ENCODE results near the gene USH1C. TPM values are rescaled to one million over a fixed set of nuclear protein-coding genes. Genes with fewer than 3 reads are reported as not detected.

Gene USH1C
- polyA plus RNA-seq, 4 donors, result 1.7 to 71.2 (median 53.8) TPM

- DNase-seq (ENCODE audit: low read depth in 4 of 4, low spot score in 3 of 4), result no peak
These were observed 6.5 kb upstream of the USH1C start for GRCh38 chr11:17550450-17551346.

GRCh38 chr11:17548444-17548843 is 4.2 kb upstream of the USH1C start:
- DNase-seq (ENCODE audit: low read depth in 4 of 4, low spot score in 3 of 4), result no peak

- no peak for DNase-seq (ENCODE audit: low read depth in 4 of 4, low spot score in 3 of 4)
These were observed 3.7 kb upstream of the USH1C start for GRCh38 chr11:17547932-17548331.

- no peak for DNase-seq (ENCODE audit: low read depth in 4 of 4, low spot score in 3 of 4)
These were observed 2.9 kb upstream of the USH1C start, which contains the start of gene OTOG for GRCh38 chr11:17547051-17547577. TSS of gene OTOG (plus strand) at chr11:17547259. CDS start at chr11:17547373, 114 bp downstream.

- no peak for DNase-seq (ENCODE audit: low read depth in 4 of 4, low spot score in 3 of 4)
These were observed 2.0 kb upstream of the USH1C start for GRCh38 chr11:17546240-17546639.

- no peak for DNase-seq (ENCODE audit: low read depth in 4 of 4, low spot score in 3 of 4)
These were observed 539 bp downstream of the USH1C start for GRCh38 chr11:17543574-17544180.

- no peak for DNase-seq (ENCODE audit: low read depth in 4 of 4, low spot score in 3 of 4)
These were observed 1.2 kb downstream of the USH1C start for GRCh38 chr11:17543041-17543440.

GRCh38 chr11:17542249-17542648 is 2.0 kb downstream of the USH1C start:
- no peak for DNase-seq (ENCODE audit: low read depth in 4 of 4, low spot score in 3 of 4)

- no peak for DNase-seq (ENCODE audit: low read depth in 4 of 4, low spot score in 3 of 4)
These were observed 2.8 kb downstream of the USH1C start for GRCh38 chr11:17541330-17541885.

- no peak for DNase-seq (ENCODE audit: low read depth in 4 of 4, low spot score in 3 of 4)
These were observed 3.4 kb downstream of the USH1C start for GRCh38 chr11:17540807-17541206.

GRCh38 chr11:17538731-17539130 is 5.5 kb downstream of the USH1C start:
- no peak for DNase-seq (ENCODE audit: low read depth in 4 of 4, low spot score in 3 of 4)

- DNase-seq (ENCODE audit: low read depth in 4 of 4, low spot score in 3 of 4), result no peak
These were observed 6.2 kb downstream of the USH1C start for GRCh38 chr11:17538054-17538453.

GRCh38 chr11:17537261-17537660 is 7.0 kb downstream of the USH1C start:
- DNase-seq (ENCODE audit: low read depth in 4 of 4, low spot score in 3 of 4), result no peak

- no peak for DNase-seq (ENCODE audit: low read depth in 4 of 4, low spot score in 3 of 4)
These were observed 8.7 kb downstream of the USH1C start for GRCh38 chr11:17535488-17535887.

- DNase-seq (ENCODE audit: low read depth in 4 of 4, low spot score in 3 of 4), result no peak
These were observed 10.3 kb downstream of the USH1C start for GRCh38 chr11:17533778-17534415.

- no peak for DNase-seq (ENCODE audit: low read depth in 4 of 4, low spot score in 3 of 4)
These were observed 10.9 kb downstream of the USH1C start for GRCh38 chr11:17533341-17533740.

- no peak for DNase-seq (ENCODE audit: low read depth in 4 of 4, low spot score in 3 of 4)
These were observed 11.4 kb downstream of the USH1C start for GRCh38 chr11:17532784-17533183.

- DNase-seq (ENCODE audit: low read depth in 4 of 4, low spot score in 3 of 4), result no peak
These were observed 12.5 kb downstream of the USH1C start for GRCh38 chr11:17531636-17532113.

GRCh38 chr11:17531071-17531600 is 13.1 kb downstream of the USH1C start:
- no peak for DNase-seq (ENCODE audit: low read depth in 4 of 4, low spot score in 3 of 4)

GRCh38 chr11:17529844-17530185 is 14.4 kb downstream of the USH1C start:
- no peak for DNase-seq (ENCODE audit: low read depth in 4 of 4, low spot score in 3 of 4)

All from left renal pelvis (tissue), 4 donors.